OCI-LY1 (cell line): Measurements from ENCODE around the gene DDO.
A peak's percentile ranks its signal among the peaks of the same experiment; 100 is the strongest.
"Not testable (repeated sequence)": the region's sequence is repeated elsewhere in the genome, so short reads cannot be mapped to it uniquely, and the experiment has no call there.

Experiments
- H2AFZ ChIP-seq: fragments of 200-600 bp; sonication (generic), shearing (Covaris generic); 2 replicates; pipeline ENCODE4 v1.6.0; 2014; ENCODE audit warnings: antibody characterized with exemption, mild to moderate bottlenecking, low read length
- H3F3A ChIP-seq: fragments of 200-600 bp; sonication (generic), shearing (Covaris generic); 2 replicates; pipeline ENCODE4 v1.6.0; 2014; ENCODE audit warnings: mild to moderate bottlenecking, antibody characterized with exemption, low read length, moderate library complexity; ENCODE audit not compliant: insufficient read depth
- H3K27ac ChIP-seq: fragments of 200-600 bp; sonication (generic); 2 replicates; pipeline ENCODE4 v1.5.1; 2014; ENCODE audit warnings: low read length, mixed run types, mild to moderate bottlenecking, low read depth; ENCODE audit not compliant: poor library complexity, severe bottlenecking
- H3K27me3 ChIP-seq: fragments of 200-600 bp; sonication (generic); 2 replicates; pipeline ENCODE4 v1.6.0; 2014; ENCODE audit warnings: antibody characterized with exemption, mild to moderate bottlenecking, low read length, moderate library complexity; ENCODE audit not compliant: insufficient read depth
- H3K36me3 ChIP-seq: fragments of 200-600 bp; sonication (generic); 2 replicates; pipeline ENCODE4 v1.6.1; 2014; ENCODE audit warnings: mild to moderate bottlenecking, antibody characterized with exemption, low read length, moderate library complexity, mixed read lengths; ENCODE audit not compliant: insufficient read depth
- H3K4me1 ChIP-seq: fragments of 200-600 bp; sonication (generic); 2 replicates; pipeline ENCODE4 v1.5.1; 2014; ENCODE audit warnings: mild to moderate bottlenecking, low read length, moderate library complexity; ENCODE audit not compliant: insufficient read depth, severe bottlenecking
- H3K4me2 ChIP-seq: fragments of 200-600 bp; sonication (generic), shearing (Covaris generic); 2 replicates; pipeline ENCODE4 v1.6.1; 2014; ENCODE audit warnings: low read length
- H3K4me3 ChIP-seq: fragments of 200-600 bp; sonication (generic); 2 replicates; pipeline ENCODE4 v1.5.1; 2014; ENCODE audit warnings: low read length, low read depth, mild to moderate bottlenecking, mixed read lengths; ENCODE audit not compliant: poor library complexity, severe bottlenecking
- H3K79me2 ChIP-seq: fragments of 200-600 bp; shearing (Covaris generic); 2 replicates; pipeline ENCODE4 v1.6.1; 2016; ENCODE audit warnings: mixed run types, low read length, mixed read lengths; ENCODE audit not compliant: insufficient read depth
- H3K9ac ChIP-seq: fragments of 200-600 bp; sonication (generic), shearing (Covaris generic); 2 replicates; pipeline ENCODE4 v1.6.1; 2014; ENCODE audit warnings: mild to moderate bottlenecking, low read length, mixed read lengths
- H3K9me2 ChIP-seq: fragments of 200-600 bp; sonication (generic), shearing (Covaris generic); 2 replicates; pipeline ENCODE4 v1.6.1; 2014; ENCODE audit warnings: low read depth, mild to moderate bottlenecking, low read length, mixed read lengths
- H3K9me3 ChIP-seq: fragments of 200-600 bp; shearing (Covaris generic); 2 replicates; pipeline ENCODE4 v1.6.1; 2014; ENCODE audit warnings: low read length, mixed read lengths
- H4K20me1 ChIP-seq: fragments of 200-600 bp; sonication (generic), shearing (Covaris generic); 2 replicates; pipeline ENCODE4 v1.6.0; 2016; ENCODE audit warnings: mild to moderate bottlenecking, low read length; ENCODE audit not compliant: insufficient read depth
- CTCF ChIP-seq: fragments of 200-600 bp; sonication (generic), shearing (Covaris generic); IDR thresholded peaks from 2 replicates; pipeline ENCODE4 v1.5.1; 2017; ENCODE audit warnings: mild to moderate bottlenecking, antibody characterized with exemption, low read length, moderate library complexity, mixed read lengths
- EZH2 ChIP-seq: fragments of 200-600 bp; sonication (generic), shearing (Covaris generic); IDR thresholded peaks from 2 replicates; pipeline ENCODE4 v1.8.0; 2017; ENCODE audit warnings: borderline replicate concordance, mixed run types, mild to moderate bottlenecking, antibody characterized with exemption, low read length, moderate library complexity, mixed read lengths

The DDO gene

GRCh38 chr6:110457567-110458175, 42.3 kb upstream of the DDO start:
- H3K27ac ChIP-seq, H3K27me3 ChIP-seq, H4K20me1 ChIP-seq, H3K9me3 ChIP-seq, H3K9me2 ChIP-seq, H3K9ac ChIP-seq, H3K4me2 ChIP-seq, H2AFZ ChIP-seq, H3K79me2 ChIP-seq, H3K36me3 ChIP-seq, H3K4me3 ChIP-seq, H3F3A ChIP-seq, H3K4me1 ChIP-seq: not testable (repeated sequence)
- TF ChIP-seq CTCF: peak; percentile 52

- Histone ChIP-seq H3K9ac (no peak overlapping the region), H3K27me3 (no peaks in the 10 kb centered on the region), H3F3A (no peaks in the 10 kb centered on the region), H3K79me2 (no peaks in the 10 kb centered on the region), H4K20me1 (no peaks in the 10 kb centered on the region), H3K4me3 (no peak overlapping the region), H3K27ac (no peak overlapping the region), H3K4me1 (no peaks in the 10 kb centered on the region), H2AFZ (no peak overlapping the region), H3K4me2 (no peak overlapping the region), H3K9me2 (no peaks in the 10 kb centered on the region), H3K9me3 (no peaks in the 10 kb centered on the region), H3K36me3 (no peaks in the 10 kb centered on the region)
- TF ChIP-seq EZH2: no peak
These were observed 41.3 kb upstream of the DDO start for GRCh38 chr6:110456694-110457093.

DNA sequence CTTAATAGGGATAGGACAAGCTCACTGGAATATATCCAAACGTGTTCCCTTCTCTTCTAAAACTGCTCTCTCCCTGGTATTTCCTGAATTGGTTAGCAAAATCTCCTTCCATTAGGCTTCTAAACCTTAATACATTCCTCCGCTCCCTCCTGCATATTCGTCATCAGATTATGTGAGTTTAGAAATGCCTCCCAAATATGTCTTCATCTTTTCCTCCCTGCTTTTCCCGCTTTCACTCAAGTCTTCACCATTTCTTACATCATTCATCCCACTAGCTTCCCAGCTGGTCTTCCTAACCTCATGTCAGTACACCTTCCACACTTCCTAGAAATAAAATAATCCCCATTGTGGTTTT, 34.1 kb upstream of the DDO start:
- no peaks in the 10 kb centered on the region for H3F3A ChIP-seq
- TF ChIP-seq EZH2 (no peak), CTCF (no peak)
- H3K4me2 ChIP-seq: no peak overlapping the region
- no peaks in the 10 kb centered on the region for H3K27me3 ChIP-seq
- H3K4me1 ChIP-seq: no peaks in the 10 kb centered on the region
- no peak overlapping the region for H3K4me3 ChIP-seq
- no peak overlapping the region for H3K27ac ChIP-seq
- H2AFZ ChIP-seq: no peak overlapping the region
- no peaks in the 10 kb centered on the region for H3K9me3 ChIP-seq
- H3K36me3 ChIP-seq: no peaks in the 10 kb centered on the region
- no peak overlapping the region for H3K9ac ChIP-seq
- H3K79me2 ChIP-seq: no peaks in the 10 kb centered on the region
- no peaks in the 10 kb centered on the region for H4K20me1 ChIP-seq
- H3K9me2 ChIP-seq: no peaks in the 10 kb centered on the region

- no peaks in the 10 kb centered on the region for H3K79me2 ChIP-seq
- no peaks in the 10 kb centered on the region for H4K20me1 ChIP-seq
- no peaks in the 10 kb centered on the region for H3K9me3 ChIP-seq
- TF ChIP-seq CTCF (no peak), EZH2 (no peak)
- H3K27me3 ChIP-seq: no peaks in the 10 kb centered on the region
- no peak overlapping the region for H3K9ac ChIP-seq
- H3K9me2 ChIP-seq: no peaks in the 10 kb centered on the region
- no peaks in the 10 kb centered on the region for H3K36me3 ChIP-seq
- no peak overlapping the region for H2AFZ ChIP-seq
- no peaks in the 10 kb centered on the region for H3K4me1 ChIP-seq
- H3K4me3 ChIP-seq: no peak overlapping the region
- H3K4me2 ChIP-seq: no peak overlapping the region
- H3K27ac ChIP-seq: no peak overlapping the region
- H3F3A ChIP-seq: no peaks in the 10 kb centered on the region
These were observed 33.6 kb upstream of the DDO start for GRCh38 chr6:110448846-110449540.
